ENCODE data around the gene CNNM4.
A peak's percentile ranks its signal among the peaks of the same experiment; 100 is the strongest.
"Not testable (repeated sequence)": the region's sequence is repeated elsewhere in the genome, so short reads cannot be mapped to it uniquely, and the experiment has no call there.

CNNM4 gene

DNA sequence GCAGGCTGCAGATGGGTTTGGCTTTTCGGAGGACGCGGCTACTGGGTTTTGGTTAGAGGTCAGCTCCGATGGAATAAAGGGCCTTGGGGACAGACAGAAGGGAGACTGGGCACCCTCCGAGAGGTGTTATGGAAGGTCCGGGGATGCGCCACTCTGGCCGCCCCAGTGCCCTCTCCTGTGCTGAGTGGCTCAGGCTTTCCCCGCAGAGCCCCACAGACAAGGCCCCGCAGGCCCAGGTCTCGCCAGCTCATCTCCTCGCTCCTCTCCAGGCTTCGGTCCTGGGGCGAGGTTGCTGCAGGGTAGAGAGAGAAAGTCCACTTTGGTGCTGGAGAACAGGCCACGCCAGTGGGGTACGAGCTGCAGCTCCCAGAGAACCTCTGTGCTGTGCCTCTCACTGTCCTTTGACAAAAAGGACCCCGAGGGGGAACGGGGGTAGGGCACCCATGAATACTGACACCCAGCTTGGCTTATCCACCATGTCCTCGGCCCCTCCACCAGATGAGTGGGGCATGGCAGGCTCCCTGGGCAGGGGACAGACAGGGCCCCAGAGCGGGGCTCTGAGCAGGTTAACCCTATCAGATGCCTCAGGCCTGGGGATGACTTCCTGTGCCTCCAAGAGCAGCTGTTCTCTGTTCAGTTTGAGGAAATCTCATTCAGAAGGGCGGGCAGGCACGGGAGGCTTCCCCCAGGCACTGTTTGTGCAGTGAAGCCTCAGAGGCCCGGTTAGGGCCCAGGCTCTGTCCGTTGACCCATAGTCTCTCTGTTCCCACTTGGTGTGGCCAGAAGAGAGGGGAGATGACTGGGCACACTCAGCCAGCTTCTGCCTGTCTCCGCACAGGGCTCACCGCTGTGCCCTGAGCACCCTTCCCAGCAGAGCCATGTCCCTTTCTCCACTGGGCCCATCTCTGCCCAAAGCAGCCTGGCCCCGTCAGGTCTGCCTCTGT lies 39.6 kb downstream of the CNNM4 start:
- TF ChIP-seq, protein P1, sequence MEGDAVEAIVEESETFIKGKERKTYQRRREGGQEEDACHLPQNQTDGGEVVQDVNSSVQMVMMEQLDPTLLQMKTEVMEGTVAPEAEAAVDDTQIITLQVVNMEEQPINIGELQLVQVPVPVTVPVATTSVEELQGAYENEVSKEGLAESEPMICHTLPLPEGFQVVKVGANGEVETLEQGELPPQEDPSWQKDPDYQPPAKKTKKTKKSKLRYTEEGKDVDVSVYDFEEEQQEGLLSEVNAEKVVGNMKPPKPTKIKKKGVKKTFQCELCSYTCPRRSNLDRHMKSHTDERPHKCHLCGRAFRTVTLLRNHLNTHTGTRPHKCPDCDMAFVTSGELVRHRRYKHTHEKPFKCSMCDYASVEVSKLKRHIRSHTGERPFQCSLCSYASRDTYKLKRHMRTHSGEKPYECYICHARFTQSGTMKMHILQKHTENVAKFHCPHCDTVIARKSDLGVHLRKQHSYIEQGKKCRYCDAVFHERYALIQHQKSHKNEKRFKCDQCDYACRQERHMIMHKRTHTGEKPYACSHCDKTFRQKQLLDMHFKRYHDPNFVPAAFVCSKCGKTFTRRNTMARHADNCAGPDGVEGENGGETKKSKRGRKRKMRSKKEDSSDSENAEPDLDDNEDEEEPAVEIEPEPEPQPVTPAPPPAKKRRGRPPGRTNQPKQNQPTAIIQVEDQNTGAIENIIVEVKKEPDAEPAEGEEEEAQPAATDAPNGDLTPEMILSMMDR (IDR thresholded peaks at IDR 0.05; ENCODE audit: low read length, missing control alignments): no peak
- no peak overlapping the region for H3K4me3 ChIP-seq (replicated peaks; ENCODE audit: low read depth, low read length)
- no peak for DNase-seq (ENCODE audit: low read depth)

DNA sequence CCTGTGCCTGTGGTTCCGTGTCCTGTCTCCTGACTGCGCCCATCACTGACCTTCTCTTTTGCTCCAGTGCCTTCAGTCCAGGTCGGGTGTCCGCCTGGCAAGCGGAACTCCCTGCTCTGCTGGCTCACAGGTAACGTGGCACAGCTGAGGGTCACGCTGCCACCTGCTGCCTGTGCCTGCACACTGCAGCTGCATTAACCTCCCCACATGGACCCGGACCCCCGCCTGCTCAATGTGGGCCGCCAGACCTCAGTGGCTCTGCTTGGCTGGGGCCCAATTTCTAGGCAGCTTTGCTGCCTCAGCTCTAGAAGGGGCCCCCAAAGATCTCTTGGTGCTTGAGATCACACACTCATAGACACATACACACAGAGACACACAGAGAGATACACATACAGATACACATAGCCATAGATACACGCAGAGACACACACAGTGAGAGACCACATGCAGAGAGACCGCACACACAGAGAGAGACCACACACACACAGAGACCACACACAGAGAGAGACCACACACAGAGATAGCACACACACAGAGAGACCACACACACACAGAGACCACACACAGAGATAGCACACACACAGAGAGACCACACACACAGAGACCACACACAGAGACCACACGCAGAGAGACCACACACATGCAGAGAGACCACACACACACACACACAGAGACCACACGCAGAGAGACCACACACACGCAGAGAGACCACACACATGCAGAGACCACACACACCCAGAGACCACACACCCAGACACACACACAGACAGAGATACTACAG lies 40.5 kb downstream of the CNNM4 start:
- H3K4me3 ChIP-seq (replicated peaks; ENCODE audit: low read depth, low read length): no peak overlapping the region
- peak; percentile 61 for DNase-seq (ENCODE audit: low read depth)
- TF ChIP-seq, protein P1 (IDR thresholded peaks at IDR 0.05; ENCODE audit: low read length, missing control alignments): peak; percentile 79

DNA sequence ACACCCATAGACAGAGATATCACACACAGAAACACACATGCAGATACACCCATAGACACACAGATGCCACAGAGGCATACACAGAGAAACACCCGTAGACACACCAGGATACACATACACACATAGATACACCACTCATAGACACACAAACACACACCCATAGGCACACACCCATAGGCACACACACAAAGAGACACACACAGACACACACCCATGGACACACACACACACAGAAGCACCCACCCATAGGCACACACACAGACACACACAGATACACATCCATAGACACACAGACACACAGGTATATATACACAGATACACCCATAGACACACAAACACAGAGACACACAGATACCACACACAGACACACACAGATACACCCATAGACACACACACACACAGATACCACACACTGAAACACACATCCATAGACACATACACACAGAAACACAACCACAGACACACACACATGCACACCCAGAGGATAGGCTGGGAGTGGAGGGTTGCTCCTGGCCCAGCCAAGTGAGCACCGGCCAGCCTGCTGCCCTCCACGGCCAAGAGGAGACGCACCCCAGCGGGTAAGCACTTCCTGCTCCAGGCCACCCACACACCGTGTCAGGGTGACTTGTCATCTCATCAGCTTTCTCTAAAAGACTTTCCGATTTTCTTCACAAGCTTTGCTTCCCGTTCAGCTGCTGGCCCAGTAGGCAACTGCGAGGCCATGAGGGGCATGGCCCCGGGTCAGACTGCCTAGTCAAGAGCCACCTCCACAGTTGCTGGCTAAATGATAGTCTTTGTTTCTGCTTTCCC lies 41.3 kb downstream of the CNNM4 start:
- TF ChIP-seq, protein P1 (IDR thresholded peaks at IDR 0.05; ENCODE audit: low read length, missing control alignments): no peak
- no peak for DNase-seq (ENCODE audit: low read depth)
- H3K4me3 ChIP-seq (replicated peaks; ENCODE audit: low read depth, low read length): no peak overlapping the region

DNA sequence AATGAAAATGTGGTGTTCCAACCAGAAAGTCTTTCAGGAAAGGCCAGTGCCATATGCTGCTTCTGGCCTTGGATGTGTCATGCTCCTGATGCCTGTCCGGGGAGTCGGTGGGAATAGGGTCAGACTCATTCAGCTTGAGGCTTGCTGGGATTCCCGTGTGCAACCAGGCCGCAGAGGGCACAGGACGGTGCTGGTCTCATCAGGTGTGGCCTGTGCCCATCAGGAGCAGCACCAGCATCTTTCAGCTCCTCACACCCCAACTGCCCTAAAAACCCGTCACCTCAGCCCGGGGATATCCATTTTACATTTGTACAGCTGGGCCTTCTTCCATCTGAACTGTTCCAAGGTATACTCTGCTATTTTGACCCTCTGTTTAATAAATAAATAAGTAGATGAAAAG lies 42.0 kb downstream of the CNNM4 start:
- no peak overlapping the region for H3K4me3 ChIP-seq (replicated peaks; ENCODE audit: low read depth, low read length)
- no peak for DNase-seq (ENCODE audit: low read depth)
- TF ChIP-seq, protein P1 (IDR thresholded peaks at IDR 0.05; ENCODE audit: low read length, missing control alignments): no peak

DNA sequence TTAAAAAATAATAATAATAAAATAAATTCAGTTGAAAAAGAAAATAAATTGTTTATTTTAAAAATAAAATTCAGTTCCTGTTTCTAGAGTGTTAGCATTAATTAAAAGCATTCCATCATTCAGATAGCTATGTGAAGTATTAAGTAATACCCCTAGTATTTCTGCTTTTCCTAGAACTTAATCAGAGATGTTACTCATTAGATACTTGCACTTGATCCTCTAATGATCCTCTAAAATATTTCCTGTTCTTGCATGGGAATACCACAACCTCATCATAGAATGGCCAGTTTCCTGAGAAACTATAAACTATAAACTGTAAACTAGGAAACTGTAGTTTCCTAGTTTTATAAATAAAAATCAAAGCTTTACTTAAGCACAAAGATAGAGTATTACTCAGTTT lies 44.3 kb downstream of the CNNM4 start:
- TF ChIP-seq, protein P1 (IDR thresholded peaks at IDR 0.05; ENCODE audit: low read length, missing control alignments): no peak
- DNase-seq (ENCODE audit: low read depth): no peak
- H3K4me3 ChIP-seq (replicated peaks; ENCODE audit: low read depth, low read length): no peak overlapping the region

DNA sequence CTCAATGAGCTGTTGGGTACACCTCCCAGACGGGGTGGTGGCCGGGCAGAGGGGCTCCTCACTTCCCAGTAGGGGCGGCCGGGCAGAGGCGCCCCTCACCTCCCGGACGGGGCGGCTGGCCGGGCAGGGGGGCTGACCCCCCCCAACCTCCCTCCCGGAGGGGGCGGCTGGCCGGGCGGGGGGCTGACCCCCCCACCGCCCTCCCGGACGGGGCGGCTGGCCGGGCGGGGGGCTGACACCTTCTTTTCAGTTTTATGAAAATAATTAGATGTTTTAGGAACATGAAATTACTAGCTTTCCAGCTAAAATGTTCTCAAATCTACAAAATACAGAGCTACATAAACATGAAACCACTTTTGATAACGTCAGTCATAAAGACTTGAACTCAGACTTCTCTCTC lies 45.2 kb downstream of the CNNM4 start:
- DNase-seq (ENCODE audit: low read depth); H3K4me3 ChIP-seq (replicated peaks; ENCODE audit: low read depth, low read length): not testable (repeated sequence)
